Measurements from ENCODE around the gene TGFBRAP1.
A peak's percentile ranks its signal among the peaks of the same experiment; 100 is the strongest.

The TGFBRAP1 gene, protein sequence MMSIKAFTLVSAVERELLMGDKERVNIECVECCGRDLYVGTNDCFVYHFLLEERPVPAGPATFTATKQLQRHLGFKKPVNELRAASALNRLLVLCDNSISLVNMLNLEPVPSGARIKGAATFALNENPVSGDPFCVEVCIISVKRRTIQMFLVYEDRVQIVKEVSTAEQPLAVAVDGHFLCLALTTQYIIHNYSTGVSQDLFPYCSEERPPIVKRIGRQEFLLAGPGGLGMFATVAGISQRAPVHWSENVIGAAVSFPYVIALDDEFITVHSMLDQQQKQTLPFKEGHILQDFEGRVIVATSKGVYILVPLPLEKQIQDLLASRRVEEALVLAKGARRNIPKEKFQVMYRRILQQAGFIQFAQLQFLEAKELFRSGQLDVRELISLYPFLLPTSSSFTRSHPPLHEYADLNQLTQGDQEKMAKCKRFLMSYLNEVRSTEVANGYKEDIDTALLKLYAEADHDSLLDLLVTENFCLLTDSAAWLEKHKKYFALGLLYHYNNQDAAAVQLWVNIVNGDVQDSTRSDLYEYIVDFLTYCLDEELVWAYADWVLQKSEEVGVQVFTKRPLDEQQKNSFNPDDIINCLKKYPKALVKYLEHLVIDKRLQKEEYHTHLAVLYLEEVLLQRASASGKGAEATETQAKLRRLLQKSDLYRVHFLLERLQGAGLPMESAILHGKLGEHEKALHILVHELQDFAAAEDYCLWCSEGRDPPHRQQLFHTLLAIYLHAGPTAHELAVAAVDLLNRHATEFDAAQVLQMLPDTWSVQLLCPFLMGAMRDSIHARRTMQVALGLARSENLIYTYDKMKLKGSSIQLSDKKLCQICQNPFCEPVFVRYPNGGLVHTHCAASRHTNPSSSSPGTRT

DNA sequence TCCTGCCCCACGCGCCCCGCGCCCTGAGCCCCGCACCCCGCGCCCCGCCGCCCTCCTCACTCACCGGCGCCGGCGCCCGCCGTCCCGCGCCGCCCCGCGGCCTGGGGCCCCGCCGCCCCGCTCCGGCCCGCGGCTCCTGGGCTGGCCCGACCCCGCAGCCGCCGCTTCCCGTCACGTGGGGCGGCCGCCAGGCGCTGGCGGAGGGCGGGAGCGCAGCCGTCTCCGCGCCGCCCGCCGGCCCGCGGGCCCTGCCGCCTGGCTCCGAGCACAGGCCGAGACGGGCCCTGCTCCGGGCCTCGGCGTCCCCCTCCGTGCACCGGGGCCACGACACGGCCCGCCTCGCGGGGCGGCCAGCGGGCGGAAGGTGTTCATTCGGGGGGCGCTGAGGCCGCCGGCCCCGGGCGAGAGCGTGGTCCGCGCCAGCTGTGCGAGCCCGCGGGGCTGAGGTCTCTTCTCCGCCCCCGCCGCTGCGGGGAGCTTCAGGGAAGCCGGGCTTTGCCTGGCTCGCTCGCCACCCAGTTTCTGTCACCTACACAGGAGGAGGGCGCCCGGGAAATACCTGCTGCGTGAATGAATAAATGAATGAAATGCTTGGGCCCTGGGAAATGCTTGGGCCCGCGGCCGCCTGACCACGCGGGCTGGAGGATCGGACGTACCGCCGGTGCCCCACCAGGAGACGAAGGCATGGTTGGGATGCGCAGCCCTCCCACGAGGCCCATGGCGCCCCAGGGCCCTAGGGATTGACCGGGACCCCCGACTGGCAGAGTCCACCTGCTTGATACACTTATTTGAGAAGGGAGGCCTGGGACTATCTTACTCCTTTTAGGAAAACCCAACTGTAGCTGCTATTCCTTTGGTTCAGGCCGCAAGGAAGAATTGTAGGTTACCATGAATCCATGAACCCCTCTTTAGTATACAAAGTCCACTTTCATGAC, at the start of gene TGFBRAP1:
TSS of gene TGFBRAP1 (minus strand) at position 175 of the 935 bp plus-strand sequence. CDS start 21,434 bp downstream, outside the sequence.
- peak; percentile 92 for DNase-seq

DNA sequence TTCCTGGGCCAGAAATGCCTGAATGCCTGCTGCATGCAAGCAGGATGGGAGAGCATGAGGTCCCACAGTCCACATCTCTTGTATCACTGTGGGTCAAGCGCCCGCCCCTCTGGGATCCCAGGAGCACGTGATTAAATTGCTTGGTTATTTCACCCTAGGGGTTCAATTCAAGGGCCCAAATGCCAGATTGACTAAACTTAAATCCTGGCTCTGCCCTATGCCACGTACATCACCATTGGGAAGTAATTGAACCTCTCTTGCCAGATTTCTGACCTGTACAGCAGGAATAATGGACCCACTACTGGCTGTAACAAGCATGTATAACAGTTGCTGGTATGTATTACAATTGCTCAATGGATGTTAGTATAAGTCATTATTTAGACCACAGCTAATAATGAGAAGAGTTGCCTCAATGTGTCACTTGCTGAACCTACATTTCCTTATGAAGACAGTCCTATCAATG, 49.4 kb upstream of the TGFBRAP1 start:
- DNase-seq, result no peak

DNA sequence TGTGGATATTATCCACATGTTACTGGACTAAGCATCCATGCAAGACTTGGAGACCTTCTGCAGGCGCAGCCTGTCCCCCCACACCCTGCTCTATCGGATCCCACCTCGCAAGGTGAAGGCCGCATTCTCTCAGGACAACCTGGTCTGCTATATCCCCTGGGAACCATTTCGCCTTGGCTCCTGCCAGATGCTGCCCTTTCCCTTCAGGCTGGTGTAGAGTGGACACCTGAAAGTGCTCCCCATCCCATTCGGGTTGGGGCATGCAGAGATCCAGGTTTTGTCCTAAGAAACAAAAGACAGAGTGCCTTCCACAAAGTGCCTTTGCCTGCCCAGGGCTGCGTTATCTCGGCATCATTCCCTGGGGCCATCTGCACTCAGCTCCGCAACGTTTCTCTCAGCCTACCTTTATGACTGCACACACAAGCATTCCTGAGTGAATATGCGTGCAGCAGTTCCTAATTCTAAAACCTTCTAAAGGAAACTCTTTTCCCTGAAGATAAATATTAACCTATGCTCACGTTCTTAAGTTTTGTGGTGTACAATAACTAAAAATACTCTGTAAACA, 48.8 kb upstream of the TGFBRAP1 start:
- DNase-seq, result no peak

DNA sequence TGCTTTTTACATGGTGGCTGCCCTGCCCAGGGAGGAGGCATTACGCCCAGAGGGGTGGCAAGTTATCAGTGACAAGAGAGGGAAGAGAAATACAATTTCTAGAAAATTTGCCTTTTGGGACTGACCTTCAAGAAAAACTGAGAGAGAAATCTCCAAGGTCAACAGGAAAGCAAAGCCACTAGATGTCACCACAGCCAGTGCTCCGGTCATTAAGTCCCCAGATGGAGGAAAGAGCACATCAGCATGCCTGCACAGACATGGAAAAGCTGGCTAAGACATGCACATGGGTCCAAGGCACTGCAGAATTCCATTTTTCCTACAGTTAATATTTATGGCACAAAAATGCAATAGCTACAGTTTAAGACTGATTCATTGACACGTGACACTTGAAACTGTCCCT, 48.3 kb upstream of the TGFBRAP1 start:
- peak; percentile 50 for DNase-seq

DNA sequence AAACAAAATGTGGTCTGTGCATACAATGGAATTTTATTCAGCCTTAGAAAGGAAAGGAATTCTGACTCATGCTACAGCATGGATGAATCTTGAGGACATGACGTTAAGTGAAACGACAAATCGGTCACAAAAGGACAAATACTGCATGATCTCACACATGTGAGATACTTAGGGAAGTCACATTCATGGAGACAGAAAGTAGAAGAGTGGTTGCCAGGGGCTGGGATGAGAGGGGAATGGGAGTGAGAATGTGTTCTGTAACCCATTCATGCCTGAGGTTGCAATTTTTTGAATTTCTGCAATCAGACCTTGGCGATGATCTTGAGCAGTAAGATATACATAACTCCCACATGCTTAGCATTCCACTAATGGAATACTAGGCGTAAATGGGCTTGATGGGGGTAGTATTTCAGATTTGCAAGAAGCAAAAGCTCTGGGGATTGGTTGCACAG, 47.3 kb upstream of the TGFBRAP1 start:
- DNase-seq, result no peak

DNA sequence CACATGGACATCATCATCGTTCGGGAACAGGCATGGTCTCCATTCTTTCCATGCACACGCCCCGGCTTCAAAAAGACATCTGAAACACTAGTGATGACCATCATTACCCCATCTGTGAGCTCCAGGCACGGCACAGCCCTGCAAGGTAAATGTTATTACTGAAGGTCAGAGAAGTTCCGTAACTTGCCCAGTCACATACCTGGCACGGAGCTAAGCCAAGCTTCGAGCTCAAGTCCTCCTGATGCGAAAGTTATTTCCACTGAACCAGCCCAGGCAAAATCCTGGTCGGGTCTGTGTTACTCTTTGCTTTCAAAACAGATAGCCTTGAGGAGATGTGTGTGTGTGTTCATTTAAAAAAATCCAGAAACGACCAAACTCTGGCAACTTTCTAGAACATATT, 46.5 kb upstream of the TGFBRAP1 start:
- DNase-seq, result no peak

DNA sequence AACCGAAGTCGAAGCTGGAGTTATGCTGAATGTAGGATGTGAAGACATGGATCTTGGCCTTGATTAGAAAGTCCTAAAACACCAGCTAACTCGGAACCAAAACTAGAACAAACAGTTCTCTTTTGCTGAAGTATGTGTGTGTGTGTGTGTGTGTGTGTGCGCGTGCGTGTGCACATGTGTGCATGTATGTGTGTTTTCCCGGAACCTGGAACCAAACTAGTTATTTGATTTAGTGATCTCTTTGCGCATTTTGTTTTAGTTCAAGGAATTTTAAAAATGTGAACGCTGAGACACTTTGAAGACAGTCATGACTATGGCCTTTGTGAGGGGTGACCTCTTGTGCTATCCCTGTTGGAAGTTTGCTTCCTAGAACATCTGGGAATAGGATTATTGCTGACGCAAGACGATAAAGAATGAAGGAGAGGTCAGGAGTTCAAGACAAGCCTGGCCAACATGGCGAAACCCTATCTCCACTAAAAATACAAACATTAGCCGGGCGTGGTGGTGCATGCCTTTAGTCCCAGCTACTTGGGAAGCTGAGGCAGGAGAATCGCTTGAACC, 45.5 kb upstream of the TGFBRAP1 start:
- no peak for DNase-seq

DNA sequence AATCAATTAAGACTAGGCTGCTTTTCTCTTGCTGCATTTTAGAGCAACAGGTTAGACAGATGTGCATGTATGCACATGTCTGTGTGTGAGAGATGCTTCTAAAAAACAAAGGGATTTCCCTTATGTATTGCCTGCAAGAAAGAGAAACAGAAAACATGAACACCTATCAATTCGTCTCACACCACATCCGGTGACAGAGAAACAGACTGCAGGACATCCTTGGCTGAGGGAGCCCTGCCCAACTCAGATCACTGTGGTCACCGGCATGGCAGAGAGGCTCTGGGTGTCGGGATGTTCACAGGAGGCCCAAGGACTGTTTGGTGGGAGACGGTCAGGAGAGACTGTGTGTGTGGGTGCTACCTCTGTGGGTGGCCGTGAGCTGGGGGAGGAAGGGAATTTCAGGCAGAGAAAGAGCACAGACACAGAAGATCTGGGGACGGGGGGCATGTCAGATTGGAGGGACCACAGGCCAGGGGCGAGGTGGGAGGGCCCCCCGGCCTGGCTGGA, 44.4 kb upstream of the TGFBRAP1 start:
- no peak for DNase-seq

DNA sequence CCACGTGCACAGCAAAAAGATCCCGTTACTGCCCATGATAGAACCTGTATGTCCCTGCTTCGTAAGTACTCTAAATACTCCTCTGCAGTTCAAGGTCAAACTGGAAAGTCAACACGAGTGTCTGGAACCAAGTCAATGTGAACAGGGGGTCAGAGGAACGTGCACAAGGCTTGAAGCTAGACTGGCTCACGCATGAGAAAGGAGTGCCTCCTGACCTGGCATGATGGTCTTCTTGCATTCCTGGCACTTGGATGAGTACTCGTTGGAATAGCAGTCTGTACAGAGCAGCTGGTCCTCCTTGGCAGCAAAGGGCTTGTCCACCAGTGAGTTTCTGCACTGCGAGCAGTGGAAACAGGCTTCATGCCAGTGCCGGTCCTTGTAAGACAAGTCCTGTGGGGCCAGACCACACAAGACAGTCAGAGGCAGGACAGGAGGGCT, 43.8 kb upstream of the TGFBRAP1 start:
- DNase-seq, result no peak

DNA sequence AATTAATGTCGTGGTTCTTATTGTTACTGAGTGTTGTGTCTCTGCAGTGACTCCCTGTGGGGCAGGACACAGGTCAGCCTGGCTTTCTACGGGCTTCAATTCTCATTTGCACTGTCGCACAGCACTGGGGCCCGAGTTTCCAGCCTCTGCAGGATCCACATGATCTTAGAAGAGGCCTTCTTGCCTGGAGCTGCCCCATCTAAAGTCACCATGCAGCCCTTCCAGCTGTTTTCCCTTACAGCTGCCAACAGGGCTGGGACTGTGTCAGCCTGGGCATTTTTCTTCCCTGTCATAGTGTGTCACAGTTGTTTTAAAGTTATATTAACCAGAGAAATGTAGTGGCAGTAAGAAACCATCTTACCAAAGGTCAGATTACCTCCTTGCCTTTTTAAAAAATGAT, 42.3 kb upstream of the TGFBRAP1 start:
- no peak for DNase-seq

DNA sequence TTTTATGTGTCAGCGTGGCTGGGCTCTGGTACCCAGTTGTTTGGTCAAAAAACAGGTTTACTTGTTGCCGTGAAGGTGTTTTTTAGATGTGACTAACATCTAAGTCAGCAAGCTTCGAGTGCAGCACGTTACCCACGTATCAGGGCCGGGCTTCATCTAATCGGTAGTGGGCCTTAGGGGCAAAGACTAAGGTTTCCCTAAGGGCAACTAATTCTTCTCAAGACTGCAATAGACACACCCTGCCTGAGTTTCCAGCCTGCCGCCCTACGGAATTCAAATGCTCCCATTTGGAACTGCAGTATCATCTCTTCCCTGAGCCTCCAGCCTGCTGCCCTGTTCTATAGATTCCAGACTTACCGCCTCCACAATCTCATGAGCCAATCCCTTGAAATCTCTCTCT, 41.6 kb upstream of the TGFBRAP1 start:
- DNase-seq, result no peak

DNA sequence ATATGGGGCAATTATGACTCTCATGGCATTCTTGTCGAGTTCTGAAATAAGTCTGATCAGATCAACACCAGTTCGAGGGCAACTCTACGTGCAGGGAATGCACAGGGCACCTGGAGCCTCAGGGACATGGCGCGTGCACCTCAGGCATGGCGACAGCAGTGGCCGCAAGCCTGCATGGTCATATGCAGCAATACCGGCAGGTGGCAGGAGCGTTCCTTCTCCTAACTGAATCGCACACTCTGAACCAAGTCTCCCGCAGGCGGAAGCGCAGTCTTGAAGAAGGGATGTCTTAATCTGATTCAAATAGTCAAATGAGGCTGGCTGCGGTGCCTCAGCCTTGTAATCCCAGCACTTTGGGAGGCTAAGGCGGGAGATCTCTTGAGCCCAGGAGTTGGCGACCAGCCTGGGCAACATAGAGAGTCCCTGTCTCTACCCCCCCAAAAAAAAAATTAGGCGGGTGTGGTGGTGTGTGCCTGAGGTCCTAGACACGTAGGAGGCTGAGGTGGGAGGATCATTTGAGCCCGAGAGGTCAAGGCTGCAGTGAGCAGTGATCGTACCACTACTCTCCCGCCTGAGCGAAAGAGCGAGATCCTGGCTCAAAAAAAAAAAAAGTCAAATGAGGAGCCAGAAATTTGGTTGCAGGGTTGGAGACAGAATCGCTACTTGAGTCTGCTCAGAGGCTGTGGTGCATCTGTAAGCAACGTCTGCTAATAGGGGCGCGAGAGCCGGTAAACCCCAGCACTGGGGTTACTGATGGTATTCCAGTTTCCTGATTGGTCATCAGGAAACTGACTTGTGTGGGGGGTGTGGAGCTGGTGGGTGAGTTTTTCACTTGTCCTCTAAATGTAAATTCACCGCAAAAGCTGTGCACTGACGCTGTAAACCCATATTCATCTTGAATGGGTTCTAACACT, 40.5 kb upstream of the TGFBRAP1 start:
- DNase-seq, result peak; percentile 95

DNA sequence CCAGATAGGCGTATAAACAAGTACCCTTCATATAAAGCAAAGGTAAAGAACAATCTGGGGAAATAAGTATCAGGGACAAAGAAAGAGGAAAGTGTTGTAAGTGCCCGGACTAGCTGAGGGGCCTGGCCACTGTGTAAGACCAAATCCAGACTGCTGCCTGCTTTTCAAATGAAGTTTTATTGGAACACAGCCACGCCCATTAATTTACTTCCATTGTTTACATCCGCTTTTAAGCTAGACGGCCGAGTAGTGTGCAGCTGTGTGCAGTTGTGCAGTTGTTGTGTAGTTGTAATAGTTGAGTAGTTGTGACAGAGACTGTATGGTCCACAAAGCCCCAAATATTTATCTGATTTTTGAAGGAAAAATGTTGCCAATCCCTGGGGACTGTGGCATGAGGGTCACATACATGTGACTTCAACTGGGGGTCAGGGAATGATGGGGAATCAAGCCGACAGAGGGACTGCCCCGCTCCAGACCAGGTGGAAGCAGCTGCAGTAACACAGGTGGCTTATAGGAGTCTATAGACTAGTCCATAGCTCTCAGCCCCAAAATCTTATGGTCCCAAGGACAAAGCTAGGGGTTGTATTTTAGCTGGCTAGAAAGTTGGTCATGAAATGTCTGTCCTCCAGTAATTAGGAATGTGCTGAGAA, 39.3 kb upstream of the TGFBRAP1 start:
- DNase-seq, result no peak

DNA sequence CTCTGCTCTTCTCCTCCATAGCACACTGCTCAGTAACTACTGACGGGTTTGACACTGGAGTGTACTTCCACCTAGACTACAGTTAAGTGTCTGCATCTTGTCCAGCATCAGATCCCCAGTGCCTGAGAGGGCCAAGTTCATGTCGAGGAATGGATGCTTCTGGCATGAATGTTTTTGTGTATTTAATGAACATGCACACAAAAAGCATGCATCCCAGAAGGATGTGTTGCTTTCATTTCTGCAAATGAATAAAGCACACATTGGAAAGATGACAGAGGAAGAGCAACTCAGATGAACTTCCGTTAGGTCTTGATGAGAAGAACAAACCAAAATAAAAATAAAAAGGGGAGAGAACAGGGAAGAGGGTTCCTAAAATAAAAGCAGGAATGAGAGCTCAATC, 35.7 kb upstream of the TGFBRAP1 start:
- DNase-seq, result no peak

DNA sequence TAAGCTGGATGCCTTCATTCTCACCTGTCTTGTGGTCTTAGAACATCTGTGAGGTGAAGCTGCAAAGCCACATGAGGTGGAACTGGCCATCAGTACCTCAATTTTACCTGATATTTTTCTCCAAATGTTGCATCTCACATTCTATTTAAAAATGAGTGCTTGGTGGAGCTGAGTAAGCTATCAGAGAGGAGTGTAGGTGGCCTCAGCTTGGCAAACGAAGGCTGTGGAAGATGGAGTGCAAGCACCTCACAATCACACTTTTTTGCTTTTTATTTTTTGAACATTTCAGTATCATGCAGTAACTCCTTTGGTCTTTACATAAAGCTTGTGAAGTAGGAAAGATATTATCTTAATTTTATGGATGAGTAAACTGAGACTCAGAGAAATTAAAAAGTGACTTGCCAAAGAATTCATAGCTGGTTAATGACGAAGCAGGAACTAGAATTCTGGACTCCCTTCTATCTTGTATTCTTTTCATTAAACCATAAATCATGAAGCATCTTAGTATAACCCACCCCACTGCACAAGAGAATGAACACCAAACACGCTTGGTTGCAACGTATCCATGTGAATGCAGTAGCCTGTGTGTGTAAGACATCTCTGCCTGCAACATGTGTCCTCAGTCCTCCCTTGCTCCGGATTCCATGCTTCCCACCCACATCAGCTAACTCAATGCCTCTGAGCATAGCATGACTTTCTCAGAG, 35.1 kb upstream of the TGFBRAP1 start:
- no peak for DNase-seq

DNA sequence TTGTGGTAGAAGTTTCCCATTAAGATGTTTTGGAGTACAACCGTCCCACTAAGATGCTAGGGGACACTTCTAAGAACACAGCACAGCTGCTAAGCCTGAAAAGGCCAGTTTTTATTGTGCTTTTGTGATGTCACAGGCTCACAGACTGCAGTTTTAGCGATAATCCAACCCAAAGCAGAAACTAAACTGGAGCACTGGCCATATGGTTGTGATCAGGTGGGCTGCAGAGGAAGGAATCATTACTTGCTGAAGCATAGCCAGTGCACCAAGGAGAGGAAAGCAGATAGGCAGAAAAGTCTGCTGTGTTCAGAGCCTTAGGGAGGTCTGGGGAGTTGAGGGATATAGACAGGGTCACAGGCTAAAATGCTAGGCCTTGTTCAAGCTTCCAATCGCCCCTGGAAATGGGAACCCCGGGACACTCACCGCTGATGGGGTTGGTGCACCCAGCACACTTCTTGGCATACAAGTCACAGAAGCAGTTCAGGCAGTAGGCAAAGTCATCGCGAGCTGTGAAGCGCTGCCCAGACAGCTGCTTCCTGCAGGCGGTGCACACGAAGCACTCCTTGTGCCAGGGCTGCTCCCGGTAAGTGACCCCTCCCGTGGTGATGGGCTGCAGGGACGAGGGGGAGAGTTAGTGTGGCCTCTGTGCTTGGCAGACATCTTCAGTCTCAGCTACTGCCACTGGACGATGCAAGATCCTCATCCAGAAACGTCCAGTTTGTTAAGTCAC, 33.5 kb upstream of the TGFBRAP1 start:
- DNase-seq, result no peak

DNA sequence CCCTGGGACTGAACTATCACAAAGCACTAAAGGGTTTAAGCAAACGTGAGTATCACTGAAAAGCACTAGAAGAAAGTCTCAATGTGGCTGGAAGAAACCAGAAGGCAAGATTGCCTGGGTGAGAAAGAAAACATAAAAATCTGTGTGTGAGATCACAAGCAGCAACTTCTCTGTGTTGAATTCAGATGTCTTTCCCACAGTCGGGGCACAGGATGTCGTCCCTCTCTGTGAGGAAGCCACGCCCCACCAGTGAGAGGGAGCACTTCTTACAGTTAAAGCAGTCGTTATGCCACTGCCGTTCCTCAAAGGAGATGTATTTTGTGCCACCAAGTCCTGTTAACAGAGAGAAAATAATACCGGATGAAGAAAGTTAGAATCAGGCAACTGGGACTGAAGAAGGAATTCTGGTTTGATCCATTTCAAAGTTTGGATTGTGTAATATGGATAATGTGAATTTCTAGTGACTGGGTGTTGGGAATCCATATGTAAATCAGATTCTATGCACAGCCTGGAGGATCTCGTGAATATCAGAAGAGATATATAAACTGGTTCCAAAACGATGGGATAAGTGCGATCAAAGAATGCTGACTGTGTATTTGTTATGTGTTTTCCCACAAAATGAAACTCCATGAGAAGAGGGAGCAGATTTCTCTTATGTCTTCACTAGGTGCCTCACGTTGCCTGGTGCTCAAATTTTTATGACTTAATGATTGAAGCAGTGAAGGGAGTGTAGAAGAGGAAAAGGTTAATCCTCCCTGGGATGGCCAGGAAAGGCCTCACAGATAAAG, 31.8 kb upstream of the TGFBRAP1 start:
- no peak for DNase-seq

DNA sequence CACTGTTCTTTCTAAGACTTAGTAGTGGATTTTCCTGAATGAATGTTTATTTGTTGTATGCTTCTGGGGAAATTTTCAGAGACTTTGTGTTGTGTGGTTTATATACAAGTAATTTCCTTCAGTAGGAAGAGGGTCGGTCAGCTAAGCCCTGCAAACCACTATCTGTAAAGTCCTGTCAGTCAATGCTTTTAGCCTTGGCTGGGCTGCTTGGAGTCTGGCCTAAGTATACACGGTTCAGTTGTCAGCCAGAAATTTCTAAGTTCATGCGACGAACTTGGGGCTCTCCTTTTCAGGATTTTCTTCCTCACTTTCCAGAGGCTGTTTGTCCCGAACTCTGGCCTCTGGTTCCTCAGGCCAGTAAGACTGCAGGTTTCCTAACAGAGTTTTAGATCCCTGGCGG, 29.1 kb upstream of the TGFBRAP1 start:
- DNase-seq, result no peak
